ENCODE measurements around the gene FAM13B.

FAM13B gene

GRCh38 chr5:137902408-137903133 lies 130.3 kb downstream of the FAM13B start:
- no peak for TF ChIP-seq SIN3A (IDR thresholded peaks at IDR 0.05; ENCODE audit: borderline replicate concordance, insufficient read depth, low read length)

GRCh38 chr5:137901011-137901817 lies 131.7 kb downstream of the FAM13B start:
- TF ChIP-seq FOXP2 (optimal IDR thresholded peaks at IDR 0.05; ENCODE audit: borderline replicate concordance, extremely low read depth, extremely low read length, insufficient read depth) (no peak), TAF1 (IDR thresholded peaks at IDR 0.05; ENCODE audit: borderline replicate concordance, insufficient read depth, low read length) (no peak), SIN3A (IDR thresholded peaks at IDR 0.05; ENCODE audit: borderline replicate concordance, insufficient read depth, low read length) (no peak), POLR2AphosphoS5 (IDR thresholded peaks at IDR 0.05; ENCODE audit: low read depth, low read length) (no peak), REST (IDR thresholded peaks at IDR 0.05; ENCODE audit: insufficient read depth in 1 of 2, low read depth in 2 of 2, low read length in 2 of 2) (no peak)

- no peak for TF ChIP-seq SIN3A (IDR thresholded peaks at IDR 0.05; ENCODE audit: borderline replicate concordance, insufficient read depth, low read length)
- no peak for TF ChIP-seq FOXP2 (optimal IDR thresholded peaks at IDR 0.05; ENCODE audit: borderline replicate concordance, extremely low read depth, extremely low read length, insufficient read depth)
- TF ChIP-seq REST (IDR thresholded peaks at IDR 0.05; ENCODE audit: insufficient read depth in 1 of 2, low read depth in 2 of 2, low read length in 2 of 2), result no peak
- TF ChIP-seq TAF1 (IDR thresholded peaks at IDR 0.05; ENCODE audit: borderline replicate concordance, insufficient read depth, low read length), result no peak
- no peak for TF ChIP-seq POLR2AphosphoS5 (IDR thresholded peaks at IDR 0.05; ENCODE audit: low read depth, low read length)
Measured at GRCh38 chr5:137899493-137899892, 133.4 kb downstream of the FAM13B start.

GRCh38 chr5:137896560-137896959 lies 136.3 kb downstream of the FAM13B start:
- TF ChIP-seq FOXP2 (optimal IDR thresholded peaks at IDR 0.05; ENCODE audit: borderline replicate concordance, extremely low read depth, extremely low read length, insufficient read depth) (no peak), SIN3A (IDR thresholded peaks at IDR 0.05; ENCODE audit: borderline replicate concordance, insufficient read depth, low read length) (no peak), TAF1 (IDR thresholded peaks at IDR 0.05; ENCODE audit: borderline replicate concordance, insufficient read depth, low read length) (no peak)

DNA sequence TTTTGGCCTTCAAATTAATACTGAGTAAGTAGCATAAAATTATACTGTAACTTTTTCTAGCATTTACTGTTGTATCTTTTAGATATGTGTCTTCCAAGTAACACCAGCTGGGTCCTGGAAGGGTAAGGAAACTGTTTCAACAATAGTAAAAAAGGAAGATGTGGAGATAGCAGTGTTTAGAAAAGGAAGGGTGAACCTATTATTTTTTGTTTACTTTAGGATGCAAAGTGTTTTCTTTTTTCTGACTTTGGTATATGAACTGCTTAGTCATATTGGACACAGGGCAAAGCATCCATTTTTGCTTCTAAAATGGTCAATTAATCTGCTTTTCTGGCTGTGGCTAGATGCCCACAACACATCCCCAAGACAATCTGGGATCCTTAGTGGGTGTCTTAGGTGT lies 138.3 kb downstream of the FAM13B start:
- TF ChIP-seq REST (IDR thresholded peaks at IDR 0.05; ENCODE audit: insufficient read depth in 1 of 2, low read depth in 2 of 2, low read length in 2 of 2), result no peak
- TF ChIP-seq FOXP2 (optimal IDR thresholded peaks at IDR 0.05; ENCODE audit: borderline replicate concordance, extremely low read depth, extremely low read length, insufficient read depth), result no peak
- no peak for TF ChIP-seq SIN3A (IDR thresholded peaks at IDR 0.05; ENCODE audit: borderline replicate concordance, insufficient read depth, low read length)
- no peak for TF ChIP-seq POLR2AphosphoS5 (IDR thresholded peaks at IDR 0.05; ENCODE audit: low read depth, low read length)

- TF ChIP-seq SIN3A (IDR thresholded peaks at IDR 0.05; ENCODE audit: borderline replicate concordance, insufficient read depth, low read length), result no peak
- TF ChIP-seq POLR2AphosphoS5 (IDR thresholded peaks at IDR 0.05; ENCODE audit: low read depth, low read length), result no peak
- no peak for TF ChIP-seq FOXP2 (optimal IDR thresholded peaks at IDR 0.05; ENCODE audit: borderline replicate concordance, extremely low read depth, extremely low read length, insufficient read depth)
- no peak for TF ChIP-seq REST (IDR thresholded peaks at IDR 0.05; ENCODE audit: insufficient read depth in 1 of 2, low read depth in 2 of 2, low read length in 2 of 2)
- no peak for TF ChIP-seq TAF1 (IDR thresholded peaks at IDR 0.05; ENCODE audit: borderline replicate concordance, insufficient read depth, low read length)
Measured at GRCh38 chr5:137891849-137892248, 141.0 kb downstream of the FAM13B start.
